CD8-positive, alpha-beta memory T cell (primary cell): ENCODE measurements around the gene NKAP. TPM values are rescaled to one million over a fixed set of nuclear protein-coding genes. Genes with fewer than 3 reads are reported as not detected.

ENCODE experiments used
- CTCF ChIA-PET: fragments of 350-600 bp; sonication (Branson Sonifier 250); formaldehyde crosslinking; loops from one replicate; lab custom pipeline; 2021; ENCODE audit warnings: antibody characterized with exemption; lab: Charles Lee
- POLR2A ChIA-PET: fragments of 350-600 bp; sonication (Branson Sonifier 250); formaldehyde crosslinking; loops from one replicate; lab custom pipeline; 2021; ENCODE audit warnings: antibody characterized with exemption; lab: Charles Lee
- DNase-seq, 5 donors: peaks; one replicate each; pipeline versions ENCODE4 v3.0.0 to v3.0.0-alpha.2; 2020 to 2022; ENCODE audit warnings: mixed read lengths in 1 of 5
- H3K27ac ChIP-seq: one replicate; pipeline ENCODE4 v1.7.0; 2013; ENCODE audit warnings: low read depth, mild to moderate bottlenecking, low read length, moderate library complexity
- H3K27me3 ChIP-seq: 2 replicates; pipeline ENCODE4 v1.7.0; 2013; ENCODE audit warnings: low read length, mild to moderate bottlenecking; ENCODE audit not compliant: insufficient read depth, poor library complexity, severe bottlenecking
- H3K36me3 ChIP-seq: 2 replicates; pipeline ENCODE4 v1.7.0; 2013; ENCODE audit warnings: mild to moderate bottlenecking, low read length, moderate library complexity; ENCODE audit not compliant: insufficient read depth
- H3K4me1 ChIP-seq: 2 replicates; pipeline ENCODE4 v1.7.0; 2013; ENCODE audit warnings: mild to moderate bottlenecking, low read length, moderate library complexity; ENCODE audit not compliant: insufficient read depth
- H3K4me3 ChIP-seq: 2 replicates; pipeline ENCODE4 v1.7.0; 2013; ENCODE audit warnings: mild to moderate bottlenecking, low read length
- H3K9me3 ChIP-seq: 2 replicates; pipeline ENCODE4 v1.7.0; 2013; ENCODE audit warnings: mild to moderate bottlenecking, low read length
- H3K27ac Mint-ChIP-seq, 8 donors: one replicate each; pipeline ENCODE4 v1.8.0; 2020 to 2021; ENCODE audit warnings: mixed read lengths in 8 of 8, mild to moderate bottlenecking in 6 of 8, inconsistent platforms in 3 of 8, moderate library complexity in 3 of 8
- H3K27me3 Mint-ChIP-seq, 2 donors: one replicate each; pipeline ENCODE4 v1.8.0; 2020 to 2021; ENCODE audit warnings: mixed read lengths in 2 of 2, mild to moderate bottlenecking in 1 of 2, moderate library complexity in 1 of 2
- H3K36me3 Mint-ChIP-seq, 3 donors: one replicate each; pipeline ENCODE4 v1.8.0; 2020 to 2021; ENCODE audit warnings: mixed read lengths in 3 of 3, inconsistent platforms in 1 of 3, mild to moderate bottlenecking in 1 of 3
- H3K4me1 Mint-ChIP-seq, 3 donors: one replicate each; pipeline ENCODE4 v1.8.0; 2020 to 2021; ENCODE audit warnings: mixed read lengths in 3 of 3, inconsistent platforms in 1 of 3, mild to moderate bottlenecking in 1 of 3
- H3K4me3 Mint-ChIP-seq, 7 donors: one replicate each; pipeline ENCODE4 v1.8.0; 2020 to 2021; ENCODE audit warnings: mixed read lengths in 7 of 7, mild to moderate bottlenecking in 6 of 7, moderate library complexity in 4 of 7, inconsistent platforms in 2 of 7
- H3K9me3 Mint-ChIP-seq, 5 donors: one replicate each; pipeline ENCODE4 v1.8.0; 2020 to 2022; ENCODE audit warnings: mixed read lengths in 5 of 5, mild to moderate bottlenecking in 3 of 5, moderate library complexity in 2 of 5, inconsistent platforms in 1 of 5
- polyA plus RNA-seq: library from polyadenylated mRNA; unstranded; fragments of 300-500 nt; fragmentation: Illumina TruSeq; gene quantifications from one replicate; pipeline ENCODE4 v1.2.3, GENCODE V29; 2021
- total RNA-seq, 2 experiments: library from RNA; stranded (reverse); gene quantifications; one replicate each; pipeline ENCODE4 v1.2.3, GENCODE V29; 2021

Gene NKAP
- total and polyA plus RNA-seq, 3 experiments from 2014 or later, result 4.6 to 11.7 (median 11.3) TPM

DNA sequence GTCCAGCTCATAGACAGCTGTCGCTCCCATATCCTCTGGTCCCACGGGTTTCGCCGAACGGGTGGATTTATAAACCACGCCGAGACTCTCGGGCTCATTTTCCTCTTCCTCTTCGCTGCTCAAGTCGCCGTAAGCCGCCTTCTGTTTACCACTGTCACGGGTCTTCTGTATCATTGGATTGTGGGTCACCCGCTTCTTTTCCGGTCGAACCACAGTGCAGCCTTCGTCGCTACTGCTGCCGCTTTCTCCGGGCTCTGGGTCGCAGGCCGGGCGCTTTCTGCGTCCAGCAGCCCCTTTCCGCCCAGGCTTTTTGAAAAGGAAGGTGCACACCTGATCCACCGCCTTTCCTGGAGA, 72.3 kb downstream of the NKAP start:
- H3K9me3 Mint-ChIP-seq, result peaks cover 0 to 2% (median 0%) of the 10 kb centered on the region in 5 donors
- no peaks in the 10 kb centered on the region for H3K9me3 ChIP-seq
- peaks cover 9% of the 10 kb centered on the region for H3K4me1 ChIP-seq
- peak overlapping the region; percentile 97 to 100 (median 99) for H3K4me3 Mint-ChIP-seq
- H3K36me3 ChIP-seq, result no peaks in the 10 kb centered on the region
- H3K27ac Mint-ChIP-seq, result peak overlapping the region; percentile 98 to 100 (median 99)
- DNase-seq, result peak in 3 of 5 donors; percentile 27 to 72 (median 64)
- peaks cover 0 to 4% of the 10 kb centered on the region in 2 donors for H3K27me3 Mint-ChIP-seq
- ChIA-PET POLR2A (interaction anchor here (0.7 to 2.9 kb wide), 9 partner anchors 11 to 403 kb away, joined by 3 to 29 read pairs (median 5); partner anchors contain the start of genes RPL39, SLC25A5, SOWAHD and UBE2A), CTCF (interaction anchor here (1.3 to 2.2 kb wide), 4 partner anchors 13 to 80 kb away, joined by 4 to 9 read pairs (median 6); partner anchors contain the start of gene RPL39)
- no peaks in the 10 kb centered on the region for H3K27me3 ChIP-seq
- peak overlapping the region; percentile 95 for H3K27ac ChIP-seq
- peaks cover 26 to 29% (median 28%) of the 10 kb centered on the region in 3 donors for H3K4me1 Mint-ChIP-seq
- peak overlapping the region; percentile 93 for H3K4me3 ChIP-seq
- H3K36me3 Mint-ChIP-seq, result peaks cover 0 to 28% (median 3%) of the 10 kb centered on the region in 3 donors

Other genes with a start within 250 kb of the NKAP start
- gene SOWAHD, start 185.2 kb downstream of the NKAP start, total RNA-seq, result under 1 TPM; 0.33 to 0.55 TPM
- 0.84 TPM for gene SOWAHD, start 185.2 kb downstream of the NKAP start, polyA plus RNA-seq
- gene RPL39, start 152.1 kb downstream of the NKAP start, total RNA-seq, result 1,000 to 10,000 TPM; 2,337 to 2,451 TPM
- 3,498 TPM for gene RPL39, start 152.1 kb downstream of the NKAP start, polyA plus RNA-seq
- gene UPF3B, start 90.8 kb downstream of the NKAP start, total RNA-seq, result 10 to 100 TPM; 19.9 to 22.7 TPM
- gene UPF3B, start 90.8 kb downstream of the NKAP start, polyA plus RNA-seq, result 10.9 TPM
- gene RNF113A, start 72.0 kb downstream of the NKAP start, total RNA-seq, result 10 to 100 TPM; 22.9 to 25.1 TPM
- gene RNF113A, start 72.0 kb downstream of the NKAP start, polyA plus RNA-seq, result 59.6 TPM
- gene NDUFA1, start 71.9 kb downstream of the NKAP start, total RNA-seq, result 10 to 100 TPM; 97.3 to 98.5 TPM
- 314 TPM for gene NDUFA1, start 71.9 kb downstream of the NKAP start, polyA plus RNA-seq
- not detected for gene AKAP14, start 47.9 kb downstream of the NKAP start, total RNA-seq
- gene AKAP14, start 47.9 kb downstream of the NKAP start, polyA plus RNA-seq, result not detected
- gene RHOXF2B, start 133.9 kb upstream of the NKAP start, total RNA-seq, result not detected
- gene RHOXF2B, start 133.9 kb upstream of the NKAP start, polyA plus RNA-seq, result not detected
- not detected for gene RHOXF1, start 172.2 kb upstream of the NKAP start, total RNA-seq
- not detected for gene RHOXF1, start 172.2 kb upstream of the NKAP start, polyA plus RNA-seq
- gene RHOXF2, start 214.9 kb upstream of the NKAP start, total RNA-seq, result not detected
- gene RHOXF2, start 214.9 kb upstream of the NKAP start, polyA plus RNA-seq, result not detected